HepG2 (cell line): Measurements from ENCODE around the gene PPP6R2. TPM values are rescaled to one million over a fixed set of nuclear protein-coding genes. Genes with fewer than 3 reads are reported as not detected.

Experiments
- KLF16 ChIP-seq, 2 experiments: sonication (generic) in 1 of 2; formaldehyde crosslinking in 1 of 2; IDR thresholded peaks; 2 replicates each; pipeline versions ENCODE4 v1.6.1 to v1.8.0; 2016 to 2023; ENCODE audit warnings: missing genetic modification reagents in 2 of 2, missing compliant biosample characterization in 1 of 2
- polyA plus RNA-seq, 8 experiments: library from polyadenylated mRNA; depleted of rRNA in 3 of 8; stranded (reverse) in 7 of 8; unstranded in 1 of 8; fragments of >200 nt; fragmentation: Illumina TruSeq in 4 of 8; extraction: Trizol in 4 of 8; gene quantifications; 2 replicates each; pipeline versions ENCODE4 v1.2.1 to v1.2.3, GENCODE V29; 2011 to 2016; ENCODE audit warnings: low read depth in 4 of 8, missing spikeins in 1 of 8, mixed read lengths in 1 of 8; ENCODE audit not compliant: insufficient read depth in 1 of 8
- total RNA-seq, 5 experiments: library from RNA; depleted of rRNA; stranded (reverse); fragments of >200 nt; fragmentation: Illumina TruSeq; extraction: Trizol; gene quantifications; 2 replicates each; pipeline ENCODE4 v1.2.3, GENCODE V29; 2016; ENCODE audit warnings: low read depth in 1 of 5
- TF ChIP-seq, protein P1 (sequence below): sonication (generic); formaldehyde crosslinking; IDR thresholded peaks from 2 replicates; pipeline ENCODE4 v1.5.0; 2020; ENCODE audit warnings: mild to moderate bottlenecking, missing genetic modification reagents, borderline replicate concordance
- TF ChIP-seq, protein P2 (sequence below): sonication (generic); formaldehyde crosslinking; conservative IDR thresholded peaks from 2 replicates; pipeline ENCODE4 v1.8.0; 2022; ENCODE audit warnings: missing genetic modification reagents

The PPP6R2 gene
- total and polyA plus RNA-seq, 2 of the 13 experiments (the other 11 are each of a cell fraction or from before 2014, with no cell fraction given) = 55.0 to 102 TPM

DNA sequence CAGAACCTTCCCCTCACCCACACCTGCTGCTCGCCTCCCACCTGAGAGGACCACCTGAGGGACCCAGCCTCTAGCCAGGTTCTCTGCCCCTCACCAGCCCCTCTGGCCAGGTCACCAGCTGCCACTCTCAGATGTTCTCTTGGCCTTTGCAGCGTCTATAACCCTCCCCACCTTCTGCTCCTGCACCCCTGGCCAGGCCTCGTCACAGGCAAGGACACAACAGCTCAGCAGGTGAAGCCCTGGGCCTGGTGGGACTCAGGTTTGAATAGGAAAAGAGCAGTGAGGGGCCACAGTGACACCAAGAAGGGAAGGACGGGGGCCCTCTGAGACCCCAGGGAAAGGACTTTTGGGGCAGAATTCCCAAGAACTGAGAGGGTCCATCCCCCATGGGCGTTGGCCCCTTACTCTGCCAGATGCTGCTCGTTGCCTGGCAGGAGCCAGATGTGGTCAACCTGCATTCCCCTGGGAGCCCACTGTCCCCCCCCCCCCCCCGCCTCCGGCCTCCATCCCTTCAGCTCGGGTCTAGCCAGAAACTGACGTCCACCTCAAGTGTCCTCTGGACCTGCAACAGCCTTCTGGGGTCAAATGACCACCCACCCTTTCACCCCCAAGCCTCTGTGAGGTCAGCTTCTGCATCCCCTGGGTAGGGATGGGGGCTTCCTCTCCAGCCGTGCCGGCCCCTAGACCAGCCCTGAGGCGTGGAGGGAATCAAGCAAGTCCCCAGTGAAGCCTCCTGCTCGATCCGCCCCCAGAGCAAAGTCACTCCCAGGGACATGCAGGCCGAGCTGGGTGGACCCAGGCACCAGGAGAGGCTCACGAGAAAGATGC is 103.0 kb downstream of the PPP6R2 start (continued):
- TF ChIP-seq, protein P1, sequence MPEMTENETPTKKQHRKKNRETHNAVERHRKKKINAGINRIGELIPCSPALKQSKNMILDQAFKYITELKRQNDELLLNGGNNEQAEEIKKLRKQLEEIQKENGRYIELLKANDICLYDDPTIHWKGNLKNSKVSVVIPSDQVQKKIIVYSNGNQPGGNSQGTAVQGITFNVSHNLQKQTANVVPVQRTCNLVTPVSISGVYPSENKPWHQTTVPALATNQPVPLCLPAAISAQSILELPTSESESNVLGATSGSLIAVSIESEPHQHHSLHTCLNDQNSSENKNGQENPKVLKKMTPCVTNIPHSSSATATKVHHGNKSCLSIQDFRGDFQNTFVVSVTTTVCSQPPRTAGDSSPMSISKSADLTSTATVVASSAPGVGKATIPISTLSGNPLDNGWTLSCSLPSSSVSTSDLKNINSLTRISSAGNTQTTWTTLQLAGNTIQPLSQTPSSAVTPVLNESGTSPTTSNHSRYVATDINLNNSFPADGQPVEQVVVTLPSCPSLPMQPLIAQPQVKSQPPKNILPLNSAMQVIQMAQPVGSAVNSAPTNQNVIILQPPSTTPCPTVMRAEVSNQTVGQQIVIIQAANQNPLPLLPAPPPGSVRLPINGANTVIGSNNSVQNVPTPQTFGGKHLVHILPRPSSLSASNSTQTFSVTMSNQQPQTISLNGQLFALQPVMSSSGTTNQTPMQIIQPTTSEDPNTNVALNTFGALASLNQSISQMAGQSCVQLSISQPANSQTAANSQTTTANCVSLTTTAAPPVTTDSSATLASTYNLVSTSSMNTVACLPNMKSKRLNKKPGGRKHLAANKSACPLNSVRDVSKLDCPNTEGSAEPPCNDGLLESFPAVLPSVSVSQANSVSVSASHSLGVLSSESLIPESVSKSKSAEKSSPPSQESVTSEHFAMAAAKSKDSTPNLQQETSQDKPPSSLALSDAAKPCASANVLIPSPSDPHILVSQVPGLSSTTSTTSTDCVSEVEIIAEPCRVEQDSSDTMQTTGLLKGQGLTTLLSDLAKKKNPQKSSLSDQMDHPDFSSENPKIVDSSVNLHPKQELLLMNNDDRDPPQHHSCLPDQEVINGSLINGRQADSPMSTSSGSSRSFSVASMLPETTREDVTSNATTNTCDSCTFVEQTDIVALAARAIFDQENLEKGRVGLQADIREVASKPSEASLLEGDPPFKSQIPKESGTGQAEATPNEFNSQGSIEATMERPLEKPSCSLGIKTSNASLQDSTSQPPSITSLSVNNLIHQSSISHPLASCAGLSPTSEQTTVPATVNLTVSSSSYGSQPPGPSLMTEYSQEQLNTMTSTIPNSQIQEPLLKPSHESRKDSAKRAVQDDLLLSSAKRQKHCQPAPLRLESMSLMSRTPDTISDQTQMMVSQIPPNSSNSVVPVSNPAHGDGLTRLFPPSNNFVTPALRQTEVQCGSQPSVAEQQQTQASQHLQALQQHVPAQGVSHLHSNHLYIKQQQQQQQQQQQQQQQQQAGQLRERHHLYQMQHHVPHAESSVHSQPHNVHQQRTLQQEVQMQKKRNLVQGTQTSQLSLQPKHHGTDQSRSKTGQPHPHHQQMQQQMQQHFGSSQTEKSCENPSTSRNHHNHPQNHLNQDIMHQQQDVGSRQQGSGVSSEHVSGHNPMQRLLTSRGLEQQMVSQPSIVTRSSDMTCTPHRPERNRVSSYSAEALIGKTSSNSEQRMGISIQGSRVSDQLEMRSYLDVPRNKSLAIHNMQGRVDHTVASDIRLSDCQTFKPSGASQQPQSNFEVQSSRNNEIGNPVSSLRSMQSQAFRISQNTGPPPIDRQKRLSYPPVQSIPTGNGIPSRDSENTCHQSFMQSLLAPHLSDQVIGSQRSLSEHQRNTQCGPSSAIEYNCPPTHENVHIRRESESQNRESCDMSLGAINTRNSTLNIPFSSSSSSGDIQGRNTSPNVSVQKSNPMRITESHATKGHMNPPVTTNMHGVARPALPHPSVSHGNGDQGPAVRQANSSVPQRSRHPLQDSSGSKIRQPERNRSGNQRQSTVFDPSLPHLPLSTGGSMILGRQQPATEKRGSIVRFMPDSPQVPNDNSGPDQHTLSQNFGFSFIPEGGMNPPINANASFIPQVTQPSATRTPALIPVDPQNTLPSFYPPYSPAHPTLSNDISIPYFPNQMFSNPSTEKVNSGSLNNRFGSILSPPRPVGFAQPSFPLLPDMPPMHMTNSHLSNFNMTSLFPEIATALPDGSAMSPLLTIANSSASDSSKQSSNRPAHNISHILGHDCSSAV = no peak
- TF ChIP-seq, protein P2, sequence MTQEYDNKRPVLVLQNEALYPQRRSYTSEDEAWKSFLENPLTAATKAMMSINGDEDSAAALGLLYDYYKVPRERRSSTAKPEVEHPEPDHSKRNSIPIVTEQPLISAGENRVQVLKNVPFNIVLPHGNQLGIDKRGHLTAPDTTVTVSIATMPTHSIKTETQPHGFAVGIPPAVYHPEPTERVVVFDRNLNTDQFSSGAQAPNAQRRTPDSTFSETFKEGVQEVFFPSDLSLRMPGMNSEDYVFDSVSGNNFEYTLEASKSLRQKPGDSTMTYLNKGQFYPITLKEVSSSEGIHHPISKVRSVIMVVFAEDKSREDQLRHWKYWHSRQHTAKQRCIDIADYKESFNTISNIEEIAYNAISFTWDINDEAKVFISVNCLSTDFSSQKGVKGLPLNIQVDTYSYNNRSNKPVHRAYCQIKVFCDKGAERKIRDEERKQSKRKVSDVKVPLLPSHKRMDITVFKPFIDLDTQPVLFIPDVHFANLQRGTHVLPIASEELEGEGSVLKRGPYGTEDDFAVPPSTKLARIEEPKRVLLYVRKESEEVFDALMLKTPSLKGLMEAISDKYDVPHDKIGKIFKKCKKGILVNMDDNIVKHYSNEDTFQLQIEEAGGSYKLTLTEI (CRISPR knock-in tag) = no peak
- TF ChIP-seq KLF16 (CRISPR knock-in tag; IDR thresholded peaks at IDR 0.05) = no peak
